Right cardiac atrium (tissue), 5 donors: ENCODE results near the gene NDUFB2. TPM values are rescaled to one million over a fixed set of nuclear protein-coding genes. Genes with fewer than 3 reads are reported as not detected.
"Not testable (repeated sequence)": the region's sequence is repeated elsewhere in the genome, so short reads cannot be mapped to it uniquely, and the experiment has no call there.

ENCODE experiments used
- ATAC-seq, 2 donors: fragments of 200-7000 bp; cut with Tn5 transposase; one replicate each; pipeline versions ENCODE4 v1.8.0 to v1.9.1; 2020; ENCODE audit warnings: moderate library complexity in 2 of 2, mild to moderate bottlenecking in 1 of 2
- DNase-seq, 3 donors: peaks; one replicate each; pipeline ENCODE4 v3.0.0-alpha.2; 2020
- H3K27ac ChIP-seq: one replicate; pipeline ENCODE4 v1.5.1; 2013; ENCODE audit warnings: mild to moderate bottlenecking, low read length, control low read depth, moderate library complexity
- H3K27me3 ChIP-seq: one replicate; pipeline ENCODE4 v1.6.1; 2013; ENCODE audit not compliant: control insufficient read depth, insufficient read depth
- H3K4me1 ChIP-seq: one replicate; pipeline ENCODE4 v1.6.1; 2013; ENCODE audit warnings: low read length; ENCODE audit not compliant: control insufficient read depth, insufficient read depth
- H3K4me3 ChIP-seq: one replicate; pipeline ENCODE4 v1.5.1; 2013; ENCODE audit warnings: low read length, control low read depth
- H3K9me3 ChIP-seq: one replicate; pipeline ENCODE4 v1.6.1; 2013; ENCODE audit warnings: low read length; ENCODE audit not compliant: control insufficient read depth
- WGBS: extraction: QIAGEN DNeasy Blood & Tissue Kit; methylation state at CpG from one replicate; pipeline ENCODE4 v1.1.7; 2013; 5-methylcytosine and 5-hydroxymethylcytosine counted together
- intact Hi-C, 4 donors: fragments of 100-400 bp; cut with DNase I; formaldehyde crosslinking; loops; one replicate each; pipeline versions ENCODE4 v1.11.0 to v1.14.0; 2022 to 2023
- polyA plus RNA-seq: library from polyadenylated mRNA; stranded (reverse); fragments of 200-250 nt; gene quantifications from one replicate; pipeline ENCODE4 v1.2.3, GENCODE V29; 2013
- total RNA-seq, 4 donors: library from RNA; stranded (reverse); fragmentation: NEBNext Ultra II Directional; extraction: Animal tissue kit (Norgen Biotek cat#: 25700); gene quantifications; one replicate each; pipeline ENCODE4 v1.2.1, GENCODE V29; 2021
- donor health status: healthy with polysubstance abuse.
- donor health status: DM: no; HTN: yes; CAD: no.
- donor health status: DM: no; HTN: no; CAD: no.
- donor health status: DM: no; HTN: yes; CAD: no; lungs with severe emphysema.
- donor health status: DM: yes; HTN: yes; CAD: no.

Gene NDUFB2
- total and polyA plus RNA-seq, 5 donors: 460 to 860 (median 535) TPM

- H3K4me1 ChIP-seq, H3K4me3 ChIP-seq, H3K27me3 ChIP-seq, intact Hi-C loops, DNase-seq, H3K9me3 ChIP-seq, H3K27ac ChIP-seq, ATAC-seq: not testable (repeated sequence)
Observed at GRCh38 chr7:140712392-140712791, 15.9 kb downstream of the NDUFB2 start.

GRCh38 chr7:140714331-140715040 is 18.0 kb downstream of the NDUFB2 start:
- Histone ChIP-seq H3K4me1 (no peaks in the 10 kb centered on the region), H3K4me3 (no peak overlapping the region), H3K27me3 (no peaks in the 10 kb centered on the region), H3K27ac (no peak overlapping the region), H3K9me3 (no peaks in the 10 kb centered on the region)
- intact Hi-C loops: no loop called here
- DNase-seq (no peak), ATAC-seq (no peak)
- 93% methylated on average over 10 of the region's 10 CpGs for WGBS

GRCh38 chr7:140719721-140720120 is 23.2 kb downstream of the NDUFB2 start:
- DNase-seq (no peak), ATAC-seq (no peak)
- no peak overlapping the region for H3K27ac ChIP-seq
- no peaks in the 10 kb centered on the region for H3K9me3 ChIP-seq
- no peak overlapping the region for H3K4me3 ChIP-seq
- H3K27me3 ChIP-seq: no peaks in the 10 kb centered on the region
- intact Hi-C loops: no loop called here
- no peaks in the 10 kb centered on the region for H3K4me1 ChIP-seq
- WGBS: 59% methylated on average over 5 of the region's 5 CpGs

GRCh38 chr7:140722254-140722653 is 25.7 kb downstream of the NDUFB2 start:
- Histone ChIP-seq H3K4me1 (no peaks in the 10 kb centered on the region), H3K9me3 (no peaks in the 10 kb centered on the region), H3K4me3 (no peak overlapping the region), H3K27ac (no peak overlapping the region), H3K27me3 (no peaks in the 10 kb centered on the region)
- intact Hi-C loops: no loop called here
- ATAC-seq: no peak
- DNase-seq: no peak
- WGBS: 88% methylated on average over 1 of the region's 1 CpG

- no peaks in the 10 kb centered on the region for H3K27me3 ChIP-seq
- no peaks in the 10 kb centered on the region for H3K4me1 ChIP-seq
- 94% methylated on average over 6 of the region's 6 CpGs for WGBS
- no peak overlapping the region for H3K27ac ChIP-seq
- DNase-seq: no peak
- intact Hi-C loops: no loop called here
- H3K4me3 ChIP-seq: no peak overlapping the region
- H3K9me3 ChIP-seq: no peaks in the 10 kb centered on the region
- no peak for ATAC-seq
Observed at GRCh38 chr7:140723006-140723405, 26.5 kb downstream of the NDUFB2 start.

GRCh38 chr7:140723574-140723973 is 27.1 kb downstream of the NDUFB2 start:
- no peaks in the 10 kb centered on the region for H3K9me3 ChIP-seq
- ATAC-seq: no peak
- H3K27me3 ChIP-seq: no peaks in the 10 kb centered on the region
- H3K4me3 ChIP-seq: no peak overlapping the region
- H3K4me1 ChIP-seq: no peaks in the 10 kb centered on the region
- no peak for DNase-seq
- intact Hi-C loops: no loop called here
- WGBS: 92% methylated on average over 3 of the region's 3 CpGs
- H3K27ac ChIP-seq: no peak overlapping the region

GRCh38 chr7:140724706-140725105 is 28.2 kb downstream of the NDUFB2 start:
- H3K9me3 ChIP-seq: no peaks in the 10 kb centered on the region
- ATAC-seq (no peak), DNase-seq (no peak)
- no peak overlapping the region for H3K27ac ChIP-seq
- WGBS: 95% methylated on average over 1 of the region's 1 CpG
- intact Hi-C loops: no loop called here
- no peaks in the 10 kb centered on the region for H3K27me3 ChIP-seq
- no peak overlapping the region for H3K4me3 ChIP-seq
- H3K4me1 ChIP-seq: no peaks in the 10 kb centered on the region

GRCh38 chr7:140726281-140726680 is 29.8 kb downstream of the NDUFB2 start:
- no peaks in the 10 kb centered on the region for H3K9me3 ChIP-seq
- WGBS: 67% methylated on average over 2 of the region's 2 CpGs
- DNase-seq (no peak), ATAC-seq (no peak)
- no peak overlapping the region for H3K4me3 ChIP-seq
- intact Hi-C loops: no loop called here
- H3K27me3 ChIP-seq: no peaks in the 10 kb centered on the region
- no peaks in the 10 kb centered on the region for H3K4me1 ChIP-seq
- H3K27ac ChIP-seq: no peak overlapping the region

- Histone ChIP-seq H3K4me3 (no peak overlapping the region), H3K4me1 (no peaks in the 10 kb centered on the region), H3K27me3 (no peaks in the 10 kb centered on the region), H3K27ac (no peak overlapping the region), H3K9me3 (no peaks in the 10 kb centered on the region)
- ATAC-seq: no peak
- intact Hi-C loops: no loop called here
- 94% methylated on average over 2 of the region's 2 CpGs for WGBS
- DNase-seq: no peak
Observed at GRCh38 chr7:140732416-140732815, 35.9 kb downstream of the NDUFB2 start.

- 54% methylated on average over 2 of the region's 2 CpGs for WGBS
Observed at GRCh38 chr7:140734096-140734495, 37.6 kb downstream of the NDUFB2 start.

GRCh38 chr7:140734729-140735128 is 38.2 kb downstream of the NDUFB2 start:
- no peaks in the 10 kb centered on the region for H3K4me1 ChIP-seq
- no peak for ATAC-seq
- H3K27me3 ChIP-seq: no peaks in the 10 kb centered on the region
- intact Hi-C loops: no loop called here
- H3K27ac ChIP-seq: no peak overlapping the region
- 98% methylated on average over 2 of the region's 2 CpGs for WGBS
- no peak for DNase-seq
- H3K9me3 ChIP-seq: no peaks in the 10 kb centered on the region
- H3K4me3 ChIP-seq: no peak overlapping the region

More at GRCh38 chr7:140734096-140734495, 37.6 kb downstream of the NDUFB2 start:
- DNase-seq (no peak), ATAC-seq (no peak)
- H3K4me3 ChIP-seq: no peak overlapping the region
- H3K27ac ChIP-seq: no peak overlapping the region
- H3K27me3 ChIP-seq: no peaks in the 10 kb centered on the region
- H3K4me1 ChIP-seq: no peaks in the 10 kb centered on the region
- no peaks in the 10 kb centered on the region for H3K9me3 ChIP-seq
- intact Hi-C loops: no loop called here

GRCh38 chr7:140738280-140738679 is 41.8 kb downstream of the NDUFB2 start:
- Histone ChIP-seq H3K27ac (no peak overlapping the region), H3K9me3 (no peaks in the 10 kb centered on the region), H3K4me3 (no peak overlapping the region), H3K4me1 (no peaks in the 10 kb centered on the region), H3K27me3 (no peaks in the 10 kb centered on the region)
- DNase-seq (no peak), ATAC-seq (no peak)
- intact Hi-C loops: no loop called here
